ENCODE data around the gene GUCD1.
A peak's percentile ranks its signal among the peaks of the same experiment; 100 is the strongest.

GUCD1 gene

GRCh38 chr22:24513378-24514240 is 41.3 kb downstream of the GUCD1 start:
- no peak for DNase-seq (ENCODE audit: low read depth, low spot score)
- Histone ChIP-seq H3K36me3 (ENCODE audit: insufficient read depth, insufficient read length, low read length) (no peaks in the 10 kb centered on the region), H3K4me1 (ENCODE audit: insufficient read depth, insufficient read length) (no peaks in the 10 kb centered on the region), H3K4me3 (ENCODE audit: insufficient read length, low read depth) (no peak overlapping the region), H3K27me3 (ENCODE audit: insufficient read depth, insufficient read length) (no peaks in the 10 kb centered on the region), H3K9me3 (ENCODE audit: insufficient read depth, low read length) (no peaks in the 10 kb centered on the region), H3K9ac (ENCODE audit: insufficient read length, low read depth) (no peak overlapping the region)
- TF ChIP-seq SUZ12 (IDR thresholded peaks at IDR 0.05; ENCODE audit: extremely low read depth, insufficient read depth, insufficient read length) (no peak), YY1 (IDR thresholded peaks at IDR 0.05; ENCODE audit: insufficient read depth, insufficient read length) (no peak), ZNF274 (IDR thresholded peaks at IDR 0.05; ENCODE audit: low read depth, low read length) (no peak)

GRCh38 chr22:24512043-24512442 is 42.9 kb downstream of the GUCD1 start:
- Histone ChIP-seq H3K4me3 (ENCODE audit: insufficient read length, low read depth) (no peak overlapping the region), H3K9me3 (ENCODE audit: insufficient read depth, low read length) (no peaks in the 10 kb centered on the region), H3K27me3 (ENCODE audit: insufficient read depth, insufficient read length) (no peaks in the 10 kb centered on the region), H3K4me1 (ENCODE audit: insufficient read depth, insufficient read length) (no peaks in the 10 kb centered on the region), H3K9ac (ENCODE audit: insufficient read length, low read depth) (no peak overlapping the region), H3K36me3 (ENCODE audit: insufficient read depth, insufficient read length, low read length) (no peaks in the 10 kb centered on the region)
- TF ChIP-seq SUZ12 (IDR thresholded peaks at IDR 0.05; ENCODE audit: extremely low read depth, insufficient read depth, insufficient read length) (no peak), ZNF274 (IDR thresholded peaks at IDR 0.05; ENCODE audit: low read depth, low read length) (no peak), YY1 (IDR thresholded peaks at IDR 0.05; ENCODE audit: insufficient read depth, insufficient read length) (no peak)
- DNase-seq (ENCODE audit: low read depth, low spot score) = no peak

- H3K4me3 ChIP-seq (ENCODE audit: insufficient read length, low read depth) = no peak overlapping the region
- DNase-seq (ENCODE audit: low read depth, low spot score) = no peak
These were observed 44.0 kb downstream of the GUCD1 start for GRCh38 chr22:24510637-24511625.

GRCh38 chr22:24507716-24508115 is 47.2 kb downstream of the GUCD1 start:
- H3K4me1 ChIP-seq (ENCODE audit: insufficient read depth, insufficient read length) = peaks cover 4% of the 10 kb centered on the region
- H3K4me3 ChIP-seq (ENCODE audit: insufficient read length, low read depth) = no peak overlapping the region
- H3K9ac ChIP-seq (ENCODE audit: insufficient read length, low read depth) = no peak overlapping the region
- H3K36me3 ChIP-seq (ENCODE audit: insufficient read depth, insufficient read length, low read length) = no peaks in the 10 kb centered on the region
- no peak for TF ChIP-seq YY1 (IDR thresholded peaks at IDR 0.05; ENCODE audit: insufficient read depth, insufficient read length)
- TF ChIP-seq ZNF274 (IDR thresholded peaks at IDR 0.05; ENCODE audit: low read depth, low read length) = no peak
- TF ChIP-seq SUZ12 (IDR thresholded peaks at IDR 0.05; ENCODE audit: extremely low read depth, insufficient read depth, insufficient read length) = no peak
- H3K27me3 ChIP-seq (ENCODE audit: insufficient read depth, insufficient read length) = no peaks in the 10 kb centered on the region
- no peaks in the 10 kb centered on the region for H3K9me3 ChIP-seq (ENCODE audit: insufficient read depth, low read length)
- peak; percentile 40 for DNase-seq (ENCODE audit: low read depth, low spot score)

More at GRCh38 chr22:24510637-24511625, 44.0 kb downstream of the GUCD1 start:
- Histone ChIP-seq H3K36me3 (ENCODE audit: insufficient read depth, insufficient read length, low read length) (no peaks in the 10 kb centered on the region), H3K9me3 (ENCODE audit: insufficient read depth, low read length) (no peaks in the 10 kb centered on the region), H3K4me1 (ENCODE audit: insufficient read depth, insufficient read length) (peaks cover 4% of the 10 kb centered on the region), H3K9ac (ENCODE audit: insufficient read length, low read depth) (no peak overlapping the region), H3K27me3 (ENCODE audit: insufficient read depth, insufficient read length) (no peaks in the 10 kb centered on the region)
- TF ChIP-seq ZNF274 (IDR thresholded peaks at IDR 0.05; ENCODE audit: low read depth, low read length) (no peak), SUZ12 (IDR thresholded peaks at IDR 0.05; ENCODE audit: extremely low read depth, insufficient read depth, insufficient read length) (no peak), YY1 (IDR thresholded peaks at IDR 0.05; ENCODE audit: insufficient read depth, insufficient read length) (no peak)

- Histone ChIP-seq H3K9ac (ENCODE audit: insufficient read length, low read depth) (peak overlapping the region; percentile 2), H3K36me3 (ENCODE audit: insufficient read depth, insufficient read length, low read length) (no peaks in the 10 kb centered on the region), H3K9me3 (ENCODE audit: insufficient read depth, low read length) (no peaks in the 10 kb centered on the region), H3K4me3 (ENCODE audit: insufficient read length, low read depth) (no peak overlapping the region), H3K4me1 (ENCODE audit: insufficient read depth, insufficient read length) (peaks cover 4% of the 10 kb centered on the region), H3K27me3 (ENCODE audit: insufficient read depth, insufficient read length) (no peaks in the 10 kb centered on the region)
- TF ChIP-seq YY1 (IDR thresholded peaks at IDR 0.05; ENCODE audit: insufficient read depth, insufficient read length) = no peak
- no peak for TF ChIP-seq ZNF274 (IDR thresholded peaks at IDR 0.05; ENCODE audit: low read depth, low read length)
- no peak for TF ChIP-seq SUZ12 (IDR thresholded peaks at IDR 0.05; ENCODE audit: extremely low read depth, insufficient read depth, insufficient read length)
- DNase-seq (ENCODE audit: low read depth, low spot score) = no peak
These were observed 48.0 kb downstream of the GUCD1 start for GRCh38 chr22:24506802-24507438.

- Histone ChIP-seq H3K27me3 (ENCODE audit: insufficient read depth, insufficient read length) (no peaks in the 10 kb centered on the region), H3K36me3 (ENCODE audit: insufficient read depth, insufficient read length, low read length) (no peaks in the 10 kb centered on the region), H3K9ac (ENCODE audit: insufficient read length, low read depth) (no peak overlapping the region), H3K4me1 (ENCODE audit: insufficient read depth, insufficient read length) (peaks cover 4% of the 10 kb centered on the region), H3K4me3 (ENCODE audit: insufficient read length, low read depth) (no peak overlapping the region), H3K9me3 (ENCODE audit: insufficient read depth, low read length) (no peaks in the 10 kb centered on the region)
- DNase-seq (ENCODE audit: low read depth, low spot score) = no peak
- TF ChIP-seq YY1 (IDR thresholded peaks at IDR 0.05; ENCODE audit: insufficient read depth, insufficient read length) (no peak), ZNF274 (IDR thresholded peaks at IDR 0.05; ENCODE audit: low read depth, low read length) (no peak), SUZ12 (IDR thresholded peaks at IDR 0.05; ENCODE audit: extremely low read depth, insufficient read depth, insufficient read length) (no peak)
These were observed 49.8 kb downstream of the GUCD1 start for GRCh38 chr22:24504956-24505736.
